NCI-H345 (cell line): ENCODE results near the gene ALPL.
"Not testable (repeated sequence)": the region's sequence is repeated elsewhere in the genome, so short reads cannot be mapped to it uniquely, and the experiment has no call there.

ENCODE experiments used
- DNase-seq: peaks from one replicate; lab custom pipeline; 2025; lab: John Stamatoyannopoulos, UW

ALPL gene

DNA sequence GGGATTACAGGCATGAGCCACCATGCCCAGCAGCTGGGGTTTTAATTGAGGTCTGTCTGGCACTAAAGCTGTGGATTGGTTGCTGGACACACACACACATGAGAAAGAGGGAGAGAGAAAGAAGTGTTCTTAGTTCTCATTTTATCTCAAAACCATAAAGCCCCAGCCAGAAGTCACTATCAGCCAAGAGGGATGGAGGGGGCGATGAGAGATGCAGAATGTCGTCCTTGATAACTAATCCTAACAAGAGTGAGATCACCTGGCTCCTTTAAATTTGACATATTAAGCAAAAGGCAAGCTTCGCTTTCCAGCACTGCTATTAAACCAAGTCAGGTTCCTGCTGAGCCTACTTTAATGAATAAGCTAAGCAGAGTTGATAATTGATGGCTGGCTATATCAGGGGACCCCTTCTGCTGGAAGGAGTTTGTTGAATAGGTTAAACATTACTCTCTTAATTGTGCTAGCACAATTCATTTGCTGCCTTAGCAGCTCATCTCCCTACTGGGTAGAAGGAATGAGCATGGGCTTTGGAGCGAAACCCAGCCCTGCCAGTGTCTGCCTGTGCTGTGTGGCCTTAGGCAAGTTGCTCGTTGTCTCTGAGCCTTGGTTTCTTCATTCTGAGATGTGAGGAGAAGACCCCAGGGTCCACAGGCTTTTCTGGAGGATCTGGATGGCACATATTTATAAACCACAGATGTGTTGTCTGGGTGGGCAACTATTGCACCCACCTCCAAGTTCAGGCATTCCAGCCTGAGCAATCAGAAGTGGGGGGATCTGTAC lies 50.8 kb downstream of the ALPL start:
- no peak for DNase-seq

- DNase-seq: no peak
Measured at GRCh38 chr1:21560916-21561638, 51.9 kb downstream of the ALPL start.

DNA sequence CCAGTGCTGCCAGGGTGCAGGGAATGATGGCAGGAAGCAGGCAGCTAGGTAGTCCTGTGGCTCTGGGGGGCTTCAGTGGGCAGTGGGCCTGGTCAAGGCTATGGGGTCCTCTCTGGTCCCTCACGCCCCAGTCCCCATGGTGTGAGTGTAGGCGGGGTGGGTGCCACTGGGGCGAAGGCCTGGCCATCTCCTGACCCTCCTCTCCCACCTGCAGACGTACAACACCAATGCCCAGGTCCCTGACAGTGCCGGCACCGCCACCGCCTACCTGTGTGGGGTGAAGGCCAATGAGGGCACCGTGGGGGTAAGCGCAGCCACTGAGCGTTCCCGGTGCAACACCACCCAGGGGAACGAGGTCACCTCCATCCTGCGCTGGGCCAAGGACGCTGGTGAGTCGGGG lies 53.7 kb downstream of the ALPL start:
- no peak for DNase-seq

GRCh38 chr1:21563971-21564370 lies 54.7 kb downstream of the ALPL start:
- DNase-seq: no peak

DNA sequence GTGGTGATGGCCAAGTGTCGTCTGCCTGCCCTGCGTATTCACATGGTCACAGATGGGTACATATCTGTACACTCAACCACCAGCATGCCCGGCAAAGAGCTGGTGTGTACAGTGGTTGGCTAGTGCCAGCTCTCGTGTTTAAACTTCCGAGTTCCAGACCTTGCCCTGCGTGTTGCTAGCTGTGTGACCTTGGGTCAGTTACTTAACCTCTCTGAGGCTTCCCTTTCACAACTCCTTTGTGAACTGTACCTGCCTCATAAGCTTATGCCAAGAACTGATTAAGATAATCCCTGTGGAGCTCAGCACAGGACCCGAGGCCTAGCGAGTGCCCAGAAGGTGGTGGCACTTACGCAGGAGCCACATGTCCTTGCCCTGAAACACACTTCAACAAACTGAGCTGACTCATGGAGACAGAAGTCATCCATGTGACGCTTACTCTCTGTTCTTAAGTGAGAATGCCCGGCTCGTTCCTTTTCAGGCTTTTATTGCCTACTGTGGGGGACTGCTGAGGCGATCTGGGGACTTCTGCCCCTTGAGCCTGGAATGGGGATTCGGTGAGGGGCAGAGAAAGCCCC lies 55.4 kb downstream of the ALPL start:
- no peak for DNase-seq

DNA sequence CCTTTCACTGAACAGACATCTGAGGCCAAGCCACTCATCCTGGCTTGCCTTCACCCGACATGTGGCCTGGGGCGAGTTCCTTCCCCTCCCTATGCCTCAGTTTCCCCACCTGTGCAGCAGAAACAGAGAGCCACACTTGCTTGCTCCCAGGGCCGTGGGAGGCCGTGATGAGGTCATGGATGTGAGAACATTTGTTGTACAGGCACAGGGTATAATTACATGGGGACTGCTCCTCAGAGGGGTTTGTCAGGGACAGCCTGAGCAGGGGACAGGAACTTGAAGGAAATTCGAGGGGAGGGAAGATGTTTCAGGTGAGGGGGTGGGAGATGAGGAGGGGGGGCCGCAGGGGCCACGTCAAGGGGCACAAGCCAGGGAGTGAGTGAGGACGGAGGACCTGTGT lies 56.1 kb downstream of the ALPL start:
- DNase-seq: no peak

- DNase-seq: not testable (repeated sequence)
Measured at GRCh38 chr1:21566361-21566760, 57.1 kb downstream of the ALPL start.

GRCh38 chr1:21567241-21568005 lies 58.2 kb downstream of the ALPL start:
- no peak for DNase-seq

DNA sequence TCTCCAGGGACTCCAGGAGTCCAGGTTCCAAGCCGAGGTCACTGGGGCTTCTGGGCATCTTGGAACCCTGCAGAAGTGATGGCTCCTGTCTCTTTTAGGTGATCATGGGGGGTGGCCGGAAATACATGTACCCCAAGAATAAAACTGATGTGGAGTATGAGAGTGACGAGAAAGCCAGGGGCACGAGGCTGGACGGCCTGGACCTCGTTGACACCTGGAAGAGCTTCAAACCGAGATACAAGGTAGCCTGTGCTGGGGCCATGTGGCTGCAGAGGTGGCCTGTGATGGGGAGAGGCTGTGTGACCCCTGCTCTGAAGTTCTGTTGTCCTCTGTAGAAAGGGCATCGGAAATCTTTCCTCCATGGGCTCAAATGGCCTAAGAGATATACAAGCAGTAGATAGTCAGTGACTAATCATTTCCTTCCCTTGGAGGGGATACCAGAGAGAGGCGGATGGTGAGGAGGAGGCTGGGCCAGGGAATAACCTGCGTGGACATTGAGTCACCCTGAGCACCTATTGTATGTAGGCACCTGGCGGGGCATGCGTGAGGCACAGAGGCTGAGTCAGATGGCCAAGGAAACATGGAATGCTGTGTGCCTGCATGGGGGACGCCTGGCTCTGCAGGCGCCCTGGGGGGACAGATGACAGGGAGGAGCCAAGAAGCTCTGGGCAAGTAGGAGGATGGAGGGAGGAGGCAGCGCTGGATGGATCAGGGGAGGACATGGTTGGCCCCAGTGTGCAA lies 59.0 kb downstream of the ALPL start:
- no peak for DNase-seq

GRCh38 chr1:21568809-21569385 lies 59.7 kb downstream of the ALPL start:
- DNase-seq: no peak

- no peak for DNase-seq
Measured at GRCh38 chr1:21569820-21570527, 60.8 kb downstream of the ALPL start.

GRCh38 chr1:21570528-21570875 lies 61.3 kb downstream of the ALPL start:
- no peak for DNase-seq

DNA sequence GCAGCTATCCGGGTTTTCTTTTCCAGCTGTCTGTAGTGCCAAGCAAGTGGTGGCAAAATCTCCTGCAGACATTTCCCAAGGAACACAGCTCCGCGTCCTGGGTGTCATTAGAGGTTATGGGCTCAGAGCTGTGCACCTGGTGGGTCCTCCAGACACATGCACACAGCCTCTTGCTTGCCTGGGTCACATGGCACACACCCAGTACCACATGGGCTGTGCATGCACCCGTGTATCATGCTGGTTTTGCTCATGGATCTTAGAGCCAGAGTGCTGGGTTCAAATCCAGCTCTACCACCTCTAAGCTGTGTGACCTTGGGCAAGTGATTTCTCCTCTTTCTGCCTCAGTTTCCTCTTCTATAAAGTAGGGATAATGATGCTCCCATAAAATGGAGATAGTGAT lies 61.7 kb downstream of the ALPL start:
- DNase-seq: no peak

DNA sequence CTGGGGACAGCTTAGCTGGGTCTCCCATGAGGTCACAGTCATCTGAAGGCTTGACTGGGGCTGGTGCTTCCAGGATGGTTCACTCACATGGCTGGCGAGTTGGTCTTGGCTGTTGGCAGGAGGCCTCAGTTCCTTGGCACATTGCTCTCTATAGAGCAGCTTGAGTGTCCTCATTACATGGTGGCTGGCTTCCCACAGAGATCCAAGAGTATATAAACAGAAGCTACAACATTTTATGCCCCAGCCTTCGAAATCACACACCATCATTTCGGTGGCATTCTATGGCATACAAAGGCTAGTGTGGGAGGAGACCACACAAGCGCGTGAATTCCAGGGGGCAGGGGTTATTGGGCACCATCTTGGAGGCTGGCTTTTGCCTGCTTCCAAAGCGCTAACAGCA lies 63.0 kb downstream of the ALPL start:
- DNase-seq: peak; percentile 16

DNA sequence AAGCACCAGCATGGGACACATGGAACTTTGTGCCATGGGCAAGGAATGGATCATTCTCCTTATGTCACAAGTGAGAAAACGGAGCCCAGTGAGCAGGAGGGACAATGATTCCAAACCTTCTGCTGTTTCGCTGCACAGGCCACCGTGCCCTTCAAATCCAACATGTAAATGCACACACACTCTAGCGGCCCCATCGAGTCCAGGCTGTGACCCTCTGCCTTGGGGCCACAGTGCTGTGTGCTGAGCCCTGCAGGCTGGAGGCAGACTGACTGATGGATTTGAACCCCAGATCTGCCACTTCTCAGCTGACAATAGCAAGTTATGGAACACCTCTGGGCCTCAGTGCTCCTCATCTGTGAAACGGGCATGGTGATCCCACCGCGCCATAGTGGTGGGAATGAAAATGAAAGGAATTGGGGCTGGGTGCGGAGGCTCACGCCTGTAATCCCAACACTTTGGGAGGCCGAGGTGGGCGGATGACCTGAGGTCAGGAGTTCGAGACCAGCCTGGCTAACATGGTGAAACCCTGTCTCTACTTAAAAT lies 63.6 kb downstream of the ALPL start:
- no peak for DNase-seq

DNA sequence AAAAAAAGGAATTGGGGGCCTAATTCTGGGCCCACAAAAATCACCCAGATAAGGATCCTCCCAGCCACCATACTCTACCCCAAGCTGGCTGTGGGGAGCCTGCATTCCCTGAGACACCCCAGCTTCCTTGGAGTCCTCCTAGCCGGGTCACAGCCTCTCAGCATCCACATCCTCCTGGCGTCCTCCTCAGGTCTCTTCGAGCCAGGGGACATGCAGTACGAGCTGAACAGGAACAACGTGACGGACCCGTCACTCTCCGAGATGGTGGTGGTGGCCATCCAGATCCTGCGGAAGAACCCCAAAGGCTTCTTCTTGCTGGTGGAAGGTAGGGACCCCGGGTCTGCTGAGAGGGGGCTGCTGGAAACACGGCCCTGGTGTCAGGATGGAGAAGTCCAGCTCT lies 64.3 kb downstream of the ALPL start:
- DNase-seq: no peak

DNA sequence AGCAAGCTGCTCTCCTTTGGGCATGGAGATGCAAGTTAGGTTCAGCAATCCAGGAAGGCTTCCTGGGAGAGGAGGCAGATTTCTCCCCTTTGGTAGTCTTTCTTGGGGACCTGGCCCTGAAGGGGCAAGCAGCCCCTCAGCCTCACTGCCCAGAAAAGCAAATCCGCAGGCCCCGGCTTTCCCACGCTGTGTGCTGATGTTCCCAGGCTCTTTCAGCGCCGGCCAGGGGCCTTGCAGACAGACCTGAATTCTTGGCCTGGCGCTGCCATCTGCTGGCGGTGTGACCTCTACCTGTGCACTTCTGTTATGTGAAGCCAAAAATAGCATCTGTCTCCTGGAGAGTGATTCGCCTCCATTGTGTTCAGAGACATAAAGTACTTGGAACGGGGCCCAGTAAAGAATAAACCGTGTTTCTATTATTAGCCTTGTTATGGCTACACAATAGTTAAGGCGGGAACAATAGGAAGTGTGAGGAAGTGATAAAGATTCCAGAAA lies 64.8 kb downstream of the ALPL start:
- peak; percentile 97 for DNase-seq

DNA sequence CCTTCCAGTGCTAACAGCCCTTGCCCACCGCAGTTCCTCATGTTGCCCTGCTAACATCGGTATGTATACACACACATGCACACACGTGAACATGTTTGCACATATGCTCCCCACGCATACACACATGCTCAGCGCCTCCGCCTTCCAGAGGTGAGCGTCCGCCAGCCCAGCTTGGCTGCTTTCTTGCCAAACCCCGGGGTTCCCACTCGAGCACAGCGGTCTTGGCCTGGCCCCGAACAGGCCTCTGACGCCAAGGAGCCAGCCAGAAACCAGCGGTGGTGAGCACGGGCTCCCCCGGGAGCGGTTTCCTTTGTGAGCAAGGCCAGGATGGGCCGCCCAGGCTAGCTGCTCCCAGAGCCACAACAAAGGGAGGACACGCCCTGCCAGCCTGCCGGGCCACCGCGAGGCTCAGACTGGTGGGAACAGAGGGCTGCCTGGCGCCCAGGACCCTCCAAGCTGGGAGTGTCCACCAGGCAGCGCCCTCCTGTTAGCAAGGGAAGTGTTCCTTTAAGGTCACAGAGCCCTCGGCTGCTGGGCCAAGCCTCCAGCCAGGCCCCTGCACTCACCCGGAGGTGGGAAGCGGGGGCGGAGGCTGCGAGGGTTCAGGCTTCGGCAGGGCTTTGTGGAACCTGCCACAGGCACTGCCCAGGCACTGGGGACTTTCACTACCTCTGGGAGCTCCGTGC lies 65.4 kb downstream of the ALPL start:
- peak; percentile 94 for DNase-seq

- no peak for DNase-seq
Measured at GRCh38 chr1:21575351-21575942, 66.2 kb downstream of the ALPL start.
